ENCODE results near the gene RTTN.

RTTN gene

DNA sequence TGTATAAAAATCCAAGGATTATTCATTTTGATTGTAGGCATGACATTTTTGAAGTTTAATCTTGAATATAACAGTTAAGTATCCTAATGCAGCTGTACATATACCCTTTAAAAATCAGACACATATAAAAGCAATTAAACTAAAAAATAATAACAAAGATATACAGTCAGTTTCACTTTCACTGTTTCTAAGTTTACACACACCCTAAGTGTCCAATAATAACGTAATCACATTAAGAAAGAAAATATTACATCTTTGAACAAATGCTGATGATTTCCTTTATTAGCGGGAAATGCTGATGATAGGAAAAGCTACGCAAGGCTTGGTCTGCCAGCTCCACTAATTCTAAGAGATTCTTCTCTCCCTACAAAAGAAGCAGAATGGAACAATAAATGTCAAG is 38.8 kb downstream of the RTTN start:
- Histone ChIP-seq H3K9ac (ENCODE audit: low read length) (no peak overlapping the region), H3K9me3 (replicated peaks; ENCODE audit: insufficient read depth, low read length) (no peaks in the 10 kb centered on the region), H3K27ac (ENCODE audit: low read length) (no peak overlapping the region), H3K27me3 (replicated peaks; ENCODE audit: insufficient read depth, low read length) (no peaks in the 10 kb centered on the region), H3K4me1 (ENCODE audit: low read length) (peaks cover 7% of the 10 kb centered on the region; the same call in 1 of the 2 replicates), H4K20me1 (ENCODE audit: insufficient read depth, low read length) (no peaks in the 10 kb centered on the region), H3K79me2 (ENCODE audit: low read length) (peaks cover 7% of the 10 kb centered on the region; the same call in 1 of the 2 replicates), H3K36me3 (replicated peaks; ENCODE audit: insufficient read depth, low read length) (no peaks in the 10 kb centered on the region), H3K4me2 (ENCODE audit: low read depth, low read length) (no peak overlapping the region), H3K4me3 (ENCODE audit: low read length) (no peak overlapping the region), H3K9me2 (replicated peaks; ENCODE audit: insufficient read depth, low read length) (no peaks in the 10 kb centered on the region), H2AFZ (ENCODE audit: low read length) (no peak overlapping the region), H3F3A (ENCODE audit: insufficient read depth, low read length) (no peaks in the 10 kb centered on the region)
- TF ChIP-seq EZH2phosphoT487 (IDR thresholded peaks at IDR 0.05; ENCODE audit: low read length) (no peak), EZH2 (optimal IDR thresholded peaks at IDR 0.05; ENCODE audit: low read depth, low read length) (no peak)
- TF ChIP-seq, protein P1, sequence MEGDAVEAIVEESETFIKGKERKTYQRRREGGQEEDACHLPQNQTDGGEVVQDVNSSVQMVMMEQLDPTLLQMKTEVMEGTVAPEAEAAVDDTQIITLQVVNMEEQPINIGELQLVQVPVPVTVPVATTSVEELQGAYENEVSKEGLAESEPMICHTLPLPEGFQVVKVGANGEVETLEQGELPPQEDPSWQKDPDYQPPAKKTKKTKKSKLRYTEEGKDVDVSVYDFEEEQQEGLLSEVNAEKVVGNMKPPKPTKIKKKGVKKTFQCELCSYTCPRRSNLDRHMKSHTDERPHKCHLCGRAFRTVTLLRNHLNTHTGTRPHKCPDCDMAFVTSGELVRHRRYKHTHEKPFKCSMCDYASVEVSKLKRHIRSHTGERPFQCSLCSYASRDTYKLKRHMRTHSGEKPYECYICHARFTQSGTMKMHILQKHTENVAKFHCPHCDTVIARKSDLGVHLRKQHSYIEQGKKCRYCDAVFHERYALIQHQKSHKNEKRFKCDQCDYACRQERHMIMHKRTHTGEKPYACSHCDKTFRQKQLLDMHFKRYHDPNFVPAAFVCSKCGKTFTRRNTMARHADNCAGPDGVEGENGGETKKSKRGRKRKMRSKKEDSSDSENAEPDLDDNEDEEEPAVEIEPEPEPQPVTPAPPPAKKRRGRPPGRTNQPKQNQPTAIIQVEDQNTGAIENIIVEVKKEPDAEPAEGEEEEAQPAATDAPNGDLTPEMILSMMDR (IDR thresholded peaks at IDR 0.05; ENCODE audit: low read length): no peak
- DNase-seq: no peak

DNA sequence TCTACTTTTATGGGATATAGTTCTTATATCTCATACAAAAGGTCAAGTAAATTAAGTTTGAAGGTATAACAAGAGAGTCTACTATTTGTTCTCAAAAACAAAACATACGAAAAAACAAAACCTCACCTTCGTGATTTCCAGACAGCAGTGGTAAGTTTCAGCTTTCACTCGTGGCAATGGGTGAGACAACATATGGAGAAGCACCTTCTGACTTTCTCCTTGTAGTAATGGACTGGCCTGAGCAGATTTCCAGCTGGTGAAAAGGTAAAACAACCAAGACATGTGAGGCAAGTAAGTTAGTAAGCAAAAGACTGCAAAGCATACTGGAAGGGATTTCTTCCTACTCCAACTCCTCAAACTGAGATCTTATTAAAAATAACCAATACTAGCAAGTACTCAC is 39.6 kb downstream of the RTTN start:
- Histone ChIP-seq H3K27ac (ENCODE audit: low read length) (no peak overlapping the region), H3K9me2 (replicated peaks; ENCODE audit: insufficient read depth, low read length) (no peaks in the 10 kb centered on the region), H3K9me3 (replicated peaks; ENCODE audit: insufficient read depth, low read length) (no peaks in the 10 kb centered on the region), H3K27me3 (replicated peaks; ENCODE audit: insufficient read depth, low read length) (no peaks in the 10 kb centered on the region), H2AFZ (ENCODE audit: low read length) (no peak overlapping the region), H3K4me2 (ENCODE audit: low read depth, low read length) (no peak overlapping the region), H3F3A (ENCODE audit: insufficient read depth, low read length) (peaks cover under 1% of the 10 kb centered on the region; the same call in 1 of the 2 replicates), H3K4me3 (ENCODE audit: low read length) (no peak overlapping the region), H3K9ac (ENCODE audit: low read length) (no peak overlapping the region), H3K4me1 (ENCODE audit: low read length) (peaks cover 8% of the 10 kb centered on the region; the same call in 1 of the 2 replicates), H3K36me3 (replicated peaks; ENCODE audit: insufficient read depth, low read length) (no peaks in the 10 kb centered on the region), H3K79me2 (ENCODE audit: low read length) (peaks cover 8% of the 10 kb centered on the region), H4K20me1 (ENCODE audit: insufficient read depth, low read length) (no peaks in the 10 kb centered on the region)
- TF ChIP-seq EZH2 (optimal IDR thresholded peaks at IDR 0.05; ENCODE audit: low read depth, low read length) (no peak), EZH2phosphoT487 (IDR thresholded peaks at IDR 0.05; ENCODE audit: low read length) (no peak)
- TF ChIP-seq, protein P1 (IDR thresholded peaks at IDR 0.05; ENCODE audit: low read length): no peak
- DNase-seq: peak; percentile 9

DNA sequence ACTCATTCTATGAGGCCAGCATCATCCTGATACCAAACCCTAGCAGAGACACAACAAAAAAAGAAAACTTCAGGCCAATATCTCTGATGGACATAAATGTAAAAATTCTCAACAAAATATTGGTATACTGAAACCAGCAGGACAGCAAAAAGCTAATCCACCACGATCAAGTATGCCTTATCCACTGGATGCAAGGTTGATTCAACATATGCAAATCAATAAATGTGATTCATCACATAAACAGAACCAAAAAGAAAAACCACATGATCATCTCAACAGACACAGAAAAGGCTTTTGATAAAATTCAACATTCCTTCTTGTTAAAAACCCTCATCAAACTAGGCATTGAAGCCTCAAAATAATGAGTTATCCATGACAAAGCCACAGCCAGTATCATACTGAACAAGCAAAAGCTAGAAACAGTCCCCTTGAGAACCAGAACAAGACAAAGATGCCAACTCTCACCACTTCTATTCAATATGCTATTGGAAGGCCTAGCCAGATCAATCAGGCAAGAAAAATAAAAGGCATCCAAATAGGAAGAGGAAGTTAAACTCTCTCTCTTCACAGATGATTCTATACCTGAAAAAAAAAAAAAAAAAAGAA is 45.3 kb downstream of the RTTN start:
- H3K79me2 ChIP-seq (ENCODE audit: low read length): peaks cover 36% of the 10 kb centered on the region
- H3K4me2 ChIP-seq (ENCODE audit: low read depth, low read length): peak overlapping the region; percentile 84
- peak overlapping the region; percentile 33 for H3K4me3 ChIP-seq (ENCODE audit: low read length)

More for the DNA sequence above, 45.3 kb downstream of the RTTN start:
- Histone ChIP-seq H3K9ac (ENCODE audit: low read length) (peak overlapping the region; percentile 28; the same call in 1 of the 2 replicates), H3K4me1 (ENCODE audit: low read length) (peaks cover 24% of the 10 kb centered on the region), H3K27ac (ENCODE audit: low read length) (peak overlapping the region; percentile 76; the same call in 1 of the 2 replicates), H4K20me1 (ENCODE audit: insufficient read depth, low read length) (no peaks in the 10 kb centered on the region), H2AFZ (ENCODE audit: low read length) (no peak overlapping the region), H3K27me3 (replicated peaks; ENCODE audit: insufficient read depth, low read length) (no peaks in the 10 kb centered on the region), H3F3A (ENCODE audit: insufficient read depth, low read length) (peaks cover 27% of the 10 kb centered on the region), H3K9me2 (replicated peaks; ENCODE audit: insufficient read depth, low read length) (no peaks in the 10 kb centered on the region), H3K9me3 (replicated peaks; ENCODE audit: insufficient read depth, low read length) (no peaks in the 10 kb centered on the region), H3K36me3 (replicated peaks; ENCODE audit: insufficient read depth, low read length) (no peaks in the 10 kb centered on the region)
- TF ChIP-seq, protein P1 (IDR thresholded peaks at IDR 0.05; ENCODE audit: low read length): no peak
- TF ChIP-seq EZH2phosphoT487 (IDR thresholded peaks at IDR 0.05; ENCODE audit: low read length) (no peak), EZH2 (optimal IDR thresholded peaks at IDR 0.05; ENCODE audit: low read depth, low read length) (no peak)
- no peak for DNase-seq
